ENCODE results near the gene MBNL3.
"Not testable (repeated sequence)": the region's sequence is repeated elsewhere in the genome, so short reads cannot be mapped to it uniquely, and the experiment has no call there.

MBNL3 gene

DNA sequence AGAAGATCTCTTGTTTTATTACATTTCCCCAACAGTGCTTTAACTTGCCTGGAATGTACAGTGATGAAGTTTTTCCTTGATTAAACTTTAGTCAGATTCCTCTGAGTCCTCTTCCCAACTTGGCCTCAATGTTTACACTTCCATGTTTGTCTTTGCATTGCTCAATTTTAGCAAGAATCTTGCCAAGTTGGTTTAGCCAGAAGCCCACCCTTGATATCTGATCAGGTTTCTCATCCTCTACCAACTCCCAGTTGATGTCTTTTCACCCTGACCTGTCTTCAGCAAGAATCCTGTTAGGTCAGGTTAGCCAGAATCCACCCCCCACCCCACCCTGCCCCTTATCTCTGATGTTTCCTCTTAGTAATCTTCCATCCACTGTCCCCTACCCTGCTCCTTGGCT, 120.9 kb downstream of the MBNL3 start:
- no peak for DNase-seq

DNA sequence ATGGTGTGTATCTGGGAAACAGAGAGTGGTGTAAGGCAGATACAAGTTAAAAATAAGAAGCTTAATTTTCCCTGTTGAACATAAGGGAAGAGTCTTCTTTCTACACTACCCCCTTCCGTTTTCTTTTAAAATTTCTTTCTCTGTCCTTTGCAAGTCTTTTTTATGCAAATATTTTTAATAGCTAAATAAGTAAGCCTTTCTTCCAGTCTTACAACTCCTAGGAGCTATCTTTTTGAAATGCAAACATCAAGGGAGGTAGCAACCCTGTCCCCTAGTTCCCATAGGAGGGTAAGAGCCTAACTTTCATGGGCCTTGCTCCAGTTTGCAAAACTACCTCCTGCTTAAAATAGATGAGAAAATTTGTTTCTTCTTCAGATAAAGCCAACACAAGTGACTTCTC, 121.5 kb downstream of the MBNL3 start:
- DNase-seq, result no peak

DNA sequence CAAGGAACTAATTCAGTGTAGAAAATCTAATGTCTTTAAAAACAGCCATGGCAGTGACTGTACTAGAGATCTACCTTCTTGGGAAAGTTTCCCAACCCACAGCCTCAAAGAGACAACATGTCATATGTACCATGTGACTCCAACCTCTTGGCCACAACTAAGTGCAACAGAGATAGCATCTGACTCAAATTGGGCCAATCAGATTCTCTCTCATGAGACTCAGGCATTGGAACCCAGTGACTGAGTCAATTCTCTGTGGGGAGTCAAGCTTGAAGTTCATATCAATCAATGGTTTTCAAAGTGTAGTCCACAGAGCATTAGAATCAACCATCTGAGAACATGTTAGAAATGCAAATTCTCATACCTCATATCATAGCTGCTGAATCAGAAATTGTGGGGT, 123.3 kb downstream of the MBNL3 start:
- DNase-seq, result no peak

DNA sequence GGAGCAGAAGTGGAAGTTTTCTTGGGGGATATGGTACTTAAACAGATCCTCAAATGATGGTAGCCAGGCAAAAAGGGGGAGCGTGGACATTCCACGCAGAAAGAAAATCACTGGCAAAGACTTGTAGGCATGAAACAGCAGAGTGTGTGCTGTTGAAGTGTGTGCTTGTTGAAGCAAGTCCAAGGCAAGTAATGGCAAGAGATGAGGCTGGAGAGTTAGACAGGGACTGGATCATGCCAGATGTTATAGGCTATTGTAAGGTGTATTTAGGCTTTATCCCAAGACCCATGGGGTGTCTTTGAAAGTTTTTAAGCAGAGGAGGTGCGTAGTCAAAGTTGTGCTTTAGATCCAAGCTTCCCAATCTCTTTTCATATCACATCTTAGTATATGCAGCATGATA, 124.5 kb downstream of the MBNL3 start:
- no peak for DNase-seq

DNA sequence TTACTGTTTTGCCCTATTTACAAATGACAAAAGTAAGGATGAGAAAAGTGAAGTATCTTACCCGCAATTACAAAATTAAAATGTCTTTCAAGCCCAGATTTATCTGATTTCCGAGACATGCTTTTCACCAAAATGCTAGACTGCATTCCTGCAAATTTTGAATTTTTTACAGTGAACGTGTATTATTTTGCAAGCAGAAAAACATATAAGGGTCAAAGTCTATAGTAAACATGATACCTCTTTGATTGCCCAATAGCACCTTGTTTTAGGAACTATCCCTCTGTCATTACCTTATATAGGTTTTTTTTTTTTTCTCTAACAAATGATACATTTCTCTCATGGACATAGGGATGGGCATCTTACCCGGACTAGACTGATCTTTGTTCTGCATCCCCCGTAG, 135.4 kb downstream of the MBNL3 start:
- DNase-seq, result no peak

DNA sequence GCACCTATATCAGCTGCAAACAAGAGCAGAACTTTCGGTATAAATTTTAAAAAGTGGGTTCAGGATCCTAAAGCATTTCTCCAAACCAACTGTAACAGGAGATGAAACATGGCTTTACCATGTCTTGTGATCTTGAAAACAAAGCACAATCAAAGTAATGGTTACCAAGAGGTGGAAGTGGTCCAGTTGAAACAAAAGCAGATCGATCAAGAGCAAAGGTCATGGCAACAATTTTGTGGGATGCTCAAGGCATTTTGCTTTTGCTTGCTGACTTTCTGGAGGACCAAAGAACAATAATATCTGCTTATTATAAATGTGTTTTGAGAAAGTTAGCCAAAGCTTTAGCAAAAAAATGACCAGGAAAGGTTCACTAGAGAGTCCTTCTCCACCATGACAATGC, 152.7 kb downstream of the MBNL3 start:
- no peak for DNase-seq

DNA sequence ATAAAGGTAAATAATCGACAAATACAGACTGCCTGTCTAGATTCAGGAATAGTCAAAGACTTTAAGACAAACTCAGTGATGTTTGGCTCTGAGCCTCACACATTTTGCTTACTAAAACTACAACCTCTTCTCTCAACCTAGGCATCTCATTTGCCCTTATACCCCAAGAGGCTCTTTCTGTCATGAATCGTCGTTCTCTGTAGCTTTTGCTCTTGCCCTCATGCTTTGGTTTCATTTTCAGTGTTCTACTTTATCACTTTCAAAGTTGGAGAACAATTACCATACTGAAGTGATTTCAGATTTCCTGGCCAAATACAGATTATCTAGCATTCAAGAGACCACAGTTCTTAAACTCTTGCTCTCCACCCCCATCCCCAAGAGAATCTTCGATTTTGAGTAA, 155.5 kb downstream of the MBNL3 start:
- no peak for DNase-seq

DNA sequence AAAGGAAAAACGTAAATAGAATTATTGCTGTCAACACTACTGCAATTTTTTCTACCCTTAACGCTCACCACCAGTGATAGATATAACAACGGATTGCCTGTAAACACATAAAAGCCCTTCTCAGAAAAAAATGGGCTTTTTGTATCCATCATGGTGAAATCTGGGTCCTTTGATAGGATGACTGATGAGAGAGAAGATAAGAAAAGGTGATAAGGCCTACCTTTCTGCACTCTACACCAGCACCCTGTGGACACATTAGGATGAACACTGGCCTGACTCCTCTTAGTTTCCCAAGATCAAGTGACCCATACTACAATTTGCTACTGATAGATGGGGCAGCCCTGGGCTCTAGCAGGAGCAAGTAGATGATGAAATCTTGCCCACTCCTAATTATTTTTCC, 157.3 kb downstream of the MBNL3 start:
- DNase-seq, result no peak

DNA sequence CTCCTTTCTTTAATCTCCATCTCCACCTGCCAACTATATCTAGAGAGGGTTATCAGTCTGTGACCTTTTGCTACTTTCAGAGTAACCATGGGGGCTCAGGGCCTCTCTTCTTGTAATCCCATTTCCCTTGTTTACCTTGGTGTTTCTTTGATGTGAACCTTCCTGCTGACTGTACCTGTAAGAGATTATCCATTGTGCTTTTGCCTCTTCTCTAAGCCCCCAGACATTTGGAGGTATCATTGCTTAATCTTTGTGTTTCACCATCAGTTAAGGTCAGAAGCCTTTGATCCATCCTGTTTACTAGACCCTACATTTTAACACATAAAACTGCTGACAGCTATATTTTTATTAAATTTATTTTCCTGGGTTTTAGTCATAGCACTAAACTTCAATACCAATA, 157.8 kb downstream of the MBNL3 start:
- no peak for DNase-seq

DNA sequence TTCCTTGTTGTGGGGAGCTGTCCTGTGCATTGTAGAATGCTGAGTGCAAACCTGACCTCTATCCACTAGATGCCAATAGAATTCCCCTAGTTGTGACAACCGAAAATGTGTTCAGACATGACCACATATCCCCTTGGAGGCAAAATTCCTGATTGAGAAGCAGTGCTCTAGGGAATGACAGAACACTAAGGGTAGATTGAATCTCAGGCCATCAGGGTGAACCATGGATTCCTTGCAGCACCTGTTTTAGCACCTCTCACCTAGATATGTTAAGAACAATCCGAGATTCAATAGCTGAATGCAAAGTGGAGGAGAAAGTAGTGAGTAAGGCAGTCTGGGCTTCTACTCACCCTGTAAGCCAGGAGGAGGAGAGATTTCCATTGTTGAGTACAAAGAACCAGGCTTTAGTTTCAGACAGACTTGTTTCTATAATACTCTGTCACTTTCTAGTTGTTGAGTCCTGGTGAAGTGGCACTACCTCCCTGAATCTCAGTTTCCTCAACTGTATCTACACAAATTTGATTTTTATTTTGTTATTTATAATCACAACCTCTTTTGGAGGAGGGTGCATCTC, 158.6 kb downstream of the MBNL3 start:
- DNase-seq, result no peak

DNA sequence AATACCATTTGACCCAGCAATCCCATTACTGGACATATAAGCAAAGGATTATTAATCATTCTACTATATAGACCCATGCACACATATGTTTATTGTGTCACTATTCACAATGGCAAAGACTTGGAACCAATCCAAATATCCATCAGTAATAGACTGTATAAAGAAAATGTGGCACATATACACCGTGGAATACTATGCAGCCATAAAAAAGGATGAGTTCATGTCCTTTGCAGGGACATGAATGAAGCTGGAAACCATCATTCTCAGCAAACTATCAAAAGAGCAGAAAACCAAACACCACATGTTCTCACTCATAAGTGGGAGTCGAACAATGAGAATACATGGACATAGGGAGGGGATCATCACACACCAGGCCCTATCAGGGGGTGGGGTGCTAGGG, 161.9 kb downstream of the MBNL3 start:
- not testable (repeated sequence) for DNase-seq
